Adipose tissue (tissue), 3 donors: ENCODE results near the gene SLC26A5. TPM values are rescaled to one million over a fixed set of nuclear protein-coding genes. Genes with fewer than 3 reads are reported as not detected.
"Not testable (repeated sequence)": the region's sequence is repeated elsewhere in the genome, so short reads cannot be mapped to it uniquely, and the experiment has no call there.

ENCODE experiments used
- H3K27ac ChIP-seq: one replicate; pipeline ENCODE4 v1.5.1; 2013; ENCODE audit warnings: low read depth, low read length
- WGBS, 3 donors: extraction: QIAGEN DNeasy Blood & Tissue Kit; methylation state at CpG; one replicate each; pipeline ENCODE4 v1.1.7; 2013; 5-methylcytosine and 5-hydroxymethylcytosine counted together
- polyA plus RNA-seq, 3 donors: library from polyadenylated mRNA; stranded (reverse); fragments of 200-250 nt; gene quantifications; one replicate each; pipeline ENCODE4 v1.2.3, GENCODE V29; 2013
- donor health status: healthy with polysubstance abuse.
- donor health status: Bipolar disorder and iron deficiency.
- donor health status: healthy.

SLC26A5 gene, protein sequence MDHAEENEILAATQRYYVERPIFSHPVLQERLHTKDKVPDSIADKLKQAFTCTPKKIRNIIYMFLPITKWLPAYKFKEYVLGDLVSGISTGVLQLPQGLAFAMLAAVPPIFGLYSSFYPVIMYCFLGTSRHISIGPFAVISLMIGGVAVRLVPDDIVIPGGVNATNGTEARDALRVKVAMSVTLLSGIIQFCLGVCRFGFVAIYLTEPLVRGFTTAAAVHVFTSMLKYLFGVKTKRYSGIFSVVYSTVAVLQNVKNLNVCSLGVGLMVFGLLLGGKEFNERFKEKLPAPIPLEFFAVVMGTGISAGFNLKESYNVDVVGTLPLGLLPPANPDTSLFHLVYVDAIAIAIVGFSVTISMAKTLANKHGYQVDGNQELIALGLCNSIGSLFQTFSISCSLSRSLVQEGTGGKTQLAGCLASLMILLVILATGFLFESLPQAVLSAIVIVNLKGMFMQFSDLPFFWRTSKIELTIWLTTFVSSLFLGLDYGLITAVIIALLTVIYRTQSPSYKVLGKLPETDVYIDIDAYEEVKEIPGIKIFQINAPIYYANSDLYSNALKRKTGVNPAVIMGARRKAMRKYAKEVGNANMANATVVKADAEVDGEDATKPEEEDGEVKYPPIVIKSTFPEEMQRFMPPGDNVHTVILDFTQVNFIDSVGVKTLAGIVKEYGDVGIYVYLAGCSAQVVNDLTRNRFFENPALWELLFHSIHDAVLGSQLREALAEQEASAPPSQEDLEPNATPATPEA
- polyA plus RNA-seq, result under 1 TPM in 2 of 3 donors, not detected in 1; 0.04 to 0.06 TPM

DNA sequence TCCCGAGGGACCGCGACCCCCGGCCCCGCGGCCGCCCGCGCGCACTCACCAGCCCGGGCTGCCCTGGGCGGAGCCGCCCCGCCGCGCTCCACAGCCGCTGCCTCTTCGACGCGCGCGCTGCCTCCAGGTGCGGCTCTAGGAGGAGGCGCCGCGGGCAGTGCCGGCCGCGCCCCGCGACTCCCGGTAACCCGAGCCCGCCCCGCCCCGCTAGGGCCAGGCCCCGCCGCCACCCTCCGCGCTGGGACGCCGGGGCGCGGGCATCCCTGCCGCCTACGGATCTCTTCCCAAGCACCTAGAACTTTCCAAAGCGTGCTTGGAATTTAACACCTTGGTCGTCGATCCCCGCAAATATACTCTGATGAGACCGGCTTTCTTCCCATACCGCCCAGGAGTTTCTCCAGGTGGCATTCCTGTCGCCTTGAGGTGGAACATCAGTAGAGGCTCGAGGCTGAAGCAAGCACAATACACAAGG is at the start of gene SLC26A5:
TSS of gene SLC26A5 (minus strand) at position 159 of the 472 bp plus-strand sequence. CDS start 24,693 bp downstream, outside the sequence.
- no peak within 1 kb of the TSS for H3K27ac ChIP-seq
- WGBS, 3 donors, result 3 to 5% (median 3%) methylated on average over 27 to 54 of the region's 54 CpGs

- no peak overlapping the region for H3K27ac ChIP-seq
- WGBS, 3 donors, result 57 to 88% (median 85%) methylated on average over 4 of the region's 4 CpGs
These were observed 41.4 kb upstream of the SLC26A5 start for GRCh38 chr7:103487419-103487818.

- H3K27ac ChIP-seq, result not testable (repeated sequence)
- WGBS, 3 donors, result 81 to 96% (median 95%) methylated on average over 3 of the region's 3 CpGs
These were observed 40.9 kb upstream of the SLC26A5 start for GRCh38 chr7:103486873-103487272.

DNA sequence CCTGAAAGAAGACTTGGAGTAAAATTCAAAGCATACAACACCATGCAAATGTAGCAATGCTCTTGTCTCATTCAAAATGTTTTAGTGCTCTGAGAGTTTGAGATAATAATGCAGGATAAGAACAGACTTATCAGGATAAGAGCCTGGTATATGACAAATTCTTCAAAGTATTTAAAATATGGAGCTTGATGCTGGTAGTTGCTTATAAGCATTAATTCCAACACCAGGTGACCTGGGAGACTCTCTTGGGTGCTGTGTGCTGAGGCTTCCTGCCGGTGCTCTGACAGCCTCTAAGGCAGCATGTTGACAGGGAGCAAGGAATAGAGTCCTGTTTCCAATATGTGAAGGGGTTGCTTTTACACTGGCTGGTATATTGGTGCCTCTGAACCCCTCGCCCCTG is 34.8 kb upstream of the SLC26A5 start:
- WGBS, 3 donors, result 64 to 75% (median 68%) methylated on average over 2 of the region's 2 CpGs
- no peak overlapping the region for H3K27ac ChIP-seq

DNA sequence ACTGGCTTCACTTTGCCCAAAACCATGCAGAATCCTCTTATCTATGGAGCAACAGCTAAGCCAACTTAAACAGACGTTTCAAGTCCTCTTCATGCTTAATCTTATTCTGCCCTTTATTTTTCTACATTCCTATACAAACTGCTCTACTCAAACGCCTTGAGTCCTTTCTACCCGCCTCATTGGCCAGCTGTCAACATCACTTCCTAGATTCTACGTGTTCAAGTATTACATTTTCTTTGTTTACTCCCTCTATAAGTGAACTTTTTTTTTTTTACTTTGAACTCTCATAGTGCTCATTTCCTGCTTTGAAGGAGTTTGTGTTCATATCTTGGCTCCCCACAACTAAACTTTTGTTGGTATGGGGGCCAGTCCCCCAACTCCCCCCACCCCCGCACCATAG is 28.9 kb upstream of the SLC26A5 start:
- WGBS, 3 donors, result 30 to 39% (median 30%) methylated on average over 5 of the region's 5 CpGs
- no peak overlapping the region for H3K27ac ChIP-seq

DNA sequence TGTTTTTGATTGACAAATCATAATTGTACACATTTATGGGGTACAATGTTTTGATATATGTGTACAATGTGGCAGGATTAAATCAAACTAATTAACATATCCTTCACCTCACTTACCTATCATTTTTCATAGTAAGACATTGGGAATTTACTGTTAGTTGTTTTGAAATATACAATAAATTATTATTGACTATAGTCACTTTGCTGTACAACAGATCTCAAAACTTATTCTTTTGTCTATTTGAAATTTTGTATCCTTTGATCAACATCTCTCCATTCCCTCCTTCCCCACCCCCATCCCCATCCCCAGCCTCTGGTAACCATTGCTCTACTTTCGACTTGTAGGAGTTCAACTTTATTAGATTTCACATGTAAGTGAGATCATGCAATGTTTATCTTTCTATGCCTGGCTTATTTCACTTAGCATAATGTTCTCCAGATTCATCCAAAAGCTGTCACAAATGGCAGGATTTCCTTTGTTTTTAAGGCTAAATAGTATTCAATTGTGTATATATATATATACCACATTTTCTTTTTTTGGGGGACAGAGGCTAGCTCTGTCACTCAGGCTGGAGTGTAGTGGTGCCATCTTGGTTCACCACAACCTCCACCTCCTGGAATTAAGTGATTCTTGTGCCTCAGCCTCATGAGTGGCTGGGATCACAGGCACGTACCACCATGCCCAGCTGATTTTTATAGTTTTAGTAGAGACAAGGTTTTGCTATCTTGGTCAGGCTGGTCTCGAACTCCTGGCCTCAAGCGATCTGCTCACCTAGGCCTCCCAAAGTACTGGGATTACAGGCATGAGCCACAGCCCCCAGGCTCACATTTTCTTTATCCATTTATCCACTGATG is 23.3 kb upstream of the SLC26A5 start:
- no peak overlapping the region for H3K27ac ChIP-seq
- 75 to 84% (median 84%) methylated on average over 4 of the region's 4 CpGs for WGBS, 3 donors

DNA sequence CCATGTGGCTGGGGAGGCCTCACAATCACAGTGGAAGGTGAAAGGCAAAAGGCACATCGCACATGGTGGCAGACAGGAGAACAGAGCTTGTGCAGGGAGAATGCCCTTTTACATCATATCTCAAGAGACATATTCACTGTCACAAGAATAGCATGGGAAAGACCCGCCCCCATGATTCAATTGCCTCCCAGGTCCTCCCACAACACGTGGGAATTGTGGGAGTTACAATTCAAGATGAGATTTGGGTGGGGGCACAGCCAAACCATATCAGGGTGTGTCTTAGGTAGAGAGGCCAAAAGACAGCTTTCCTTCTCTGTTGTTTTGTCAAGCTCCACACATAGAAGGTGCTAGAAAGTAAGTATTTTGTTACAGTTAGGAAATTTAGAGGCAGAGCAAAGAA is 20.8 kb upstream of the SLC26A5 start:
- 37 to 45% (median 45%) methylated on average over 3 of the region's 3 CpGs for WGBS, 3 donors
- H3K27ac ChIP-seq, result no peak overlapping the region

DNA sequence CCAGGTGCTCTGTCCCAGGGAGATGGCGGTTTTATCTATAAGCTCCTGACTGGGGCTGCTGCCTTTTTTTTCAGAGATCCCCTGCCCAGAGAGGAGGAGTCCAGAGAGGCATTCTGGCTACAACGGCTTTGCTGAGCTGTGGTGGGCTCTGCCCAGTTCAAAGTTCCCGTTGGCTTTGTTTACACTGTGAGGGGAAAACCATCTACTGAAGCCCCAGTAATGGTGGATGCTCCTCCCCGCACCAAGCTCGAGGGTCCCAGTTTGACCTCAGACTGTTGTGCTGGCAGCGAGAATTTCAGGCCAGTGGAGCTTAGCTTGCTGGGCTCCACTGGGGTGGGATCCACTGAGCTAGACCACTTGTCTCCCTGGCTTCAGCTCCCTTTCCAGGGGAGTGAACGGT is 16.4 kb upstream of the SLC26A5 start:
- no peak overlapping the region for H3K27ac ChIP-seq
- 70 to 81% (median 78%) methylated on average over 7 of the region's 7 CpGs for WGBS, 3 donors

DNA sequence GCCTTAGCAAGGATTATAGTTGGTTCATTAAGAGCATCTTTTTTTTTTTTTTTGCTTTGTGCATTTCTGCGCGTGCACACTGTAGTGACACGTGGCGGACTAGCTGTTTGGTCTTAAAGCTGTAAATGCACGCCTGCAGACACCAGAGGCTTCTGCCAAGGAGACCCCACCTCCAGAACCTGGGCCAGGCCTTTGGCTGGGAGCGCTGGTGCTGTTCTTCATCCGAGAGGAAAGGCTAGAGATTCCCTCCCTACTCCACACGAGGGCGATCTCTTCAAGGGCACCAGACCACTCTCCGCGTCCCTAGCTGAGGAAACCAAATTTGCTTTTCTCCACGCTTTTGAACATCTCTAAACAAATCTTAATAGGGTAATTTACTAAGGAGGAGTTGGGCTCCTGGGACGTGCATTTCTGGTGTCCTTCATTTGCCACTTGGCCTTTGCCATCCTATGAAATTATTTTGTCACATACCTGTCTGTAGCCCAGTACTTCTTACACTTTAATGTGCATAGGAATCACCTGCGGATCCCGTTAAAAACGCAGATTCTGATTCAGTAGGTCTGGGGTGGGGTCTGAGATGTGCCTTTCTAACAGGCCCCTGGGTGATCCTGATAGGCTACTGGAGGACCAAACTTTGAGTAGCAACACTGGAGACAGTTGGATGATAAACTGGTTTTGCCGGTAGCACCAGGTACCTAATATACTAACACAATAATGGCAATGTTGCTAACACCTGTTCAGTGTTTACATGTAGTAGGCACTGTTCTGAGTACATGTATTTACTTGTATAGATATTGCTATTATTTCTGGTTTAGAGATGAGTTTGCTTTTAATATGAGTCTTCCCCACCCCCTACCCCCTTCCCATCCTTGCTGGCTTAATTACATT is 1.3 kb upstream of the SLC26A5 start:
- H3K27ac ChIP-seq, result no peak overlapping the region
- WGBS, 3 donors, result 9 to 17% (median 14%) methylated on average over 17 of the region's 17 CpGs

DNA sequence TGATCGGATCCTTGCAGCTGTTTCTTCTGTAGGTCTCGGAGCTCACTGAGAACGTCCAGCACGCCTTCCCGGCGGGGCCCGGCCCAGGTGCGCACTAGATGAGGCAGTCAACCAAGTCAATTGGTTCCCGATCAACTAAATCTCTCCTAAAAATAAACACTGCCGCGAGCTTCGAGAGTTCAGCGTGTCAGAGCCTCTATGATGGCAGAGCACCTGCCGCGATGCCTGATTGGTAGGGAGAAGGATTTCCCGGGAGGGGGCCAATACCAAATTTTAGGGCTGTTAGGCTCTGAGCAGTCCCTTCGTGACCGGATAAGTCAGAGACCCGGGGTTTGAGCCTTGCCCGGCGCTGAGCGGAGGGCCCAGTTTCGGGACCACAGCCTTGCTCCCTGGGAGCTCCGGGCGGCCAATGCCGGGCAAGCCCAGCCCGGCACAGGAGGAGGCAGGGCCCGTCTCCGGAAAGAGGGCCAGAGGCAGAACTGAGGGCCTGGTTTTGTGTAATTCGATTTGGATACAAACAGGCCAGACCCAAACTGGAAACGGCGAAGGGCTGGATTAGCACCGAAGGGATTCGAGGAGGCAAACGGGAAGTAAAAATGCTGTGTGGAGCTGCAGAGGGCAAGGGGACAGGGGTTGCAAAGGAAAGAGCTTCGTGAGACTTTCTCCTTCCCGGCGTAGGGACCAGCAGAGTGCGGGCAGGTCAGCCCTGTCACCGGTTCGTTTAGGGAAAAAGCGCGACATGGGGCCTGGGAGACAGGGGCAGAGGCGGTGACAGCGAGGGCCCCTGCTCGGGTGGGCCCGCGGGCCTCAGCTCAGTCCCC is 569 bp downstream of the SLC26A5 start:
- no peak overlapping the region for H3K27ac ChIP-seq
- WGBS, 3 donors, result 5 to 9% (median 6%) methylated on average over 39 to 48 of the region's 48 CpGs

GRCh38 chr7:103439661-103440060 is 6.3 kb downstream of the SLC26A5 start:
- 91 to 96% (median 91%) methylated on average over 8 of the region's 8 CpGs for WGBS, 3 donors
- no peak overlapping the region for H3K27ac ChIP-seq

DNA sequence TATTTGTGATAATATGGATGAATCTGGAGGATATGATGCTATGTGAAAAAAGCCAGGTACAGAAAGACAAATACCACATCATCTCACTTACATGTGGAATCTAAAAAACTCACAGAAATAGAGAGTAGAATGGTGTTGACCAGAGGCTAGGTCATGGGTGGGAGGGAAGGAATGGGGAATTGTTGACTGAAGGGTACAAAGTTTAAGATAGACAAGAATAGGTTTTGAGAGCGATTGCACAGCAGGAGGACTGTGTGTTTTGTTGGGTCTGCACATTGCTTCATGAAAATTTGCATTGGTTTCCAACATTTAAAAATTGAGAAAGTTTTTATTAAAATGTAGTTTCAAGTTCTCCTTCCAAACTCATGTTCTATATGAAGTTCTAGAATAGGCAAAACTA is 8.4 kb downstream of the SLC26A5 start:
- H3K27ac ChIP-seq, result no peak overlapping the region
- WGBS, 3 donors, result 48 to 94% (median 76%) methylated on average over 1 of the region's 1 CpG

DNA sequence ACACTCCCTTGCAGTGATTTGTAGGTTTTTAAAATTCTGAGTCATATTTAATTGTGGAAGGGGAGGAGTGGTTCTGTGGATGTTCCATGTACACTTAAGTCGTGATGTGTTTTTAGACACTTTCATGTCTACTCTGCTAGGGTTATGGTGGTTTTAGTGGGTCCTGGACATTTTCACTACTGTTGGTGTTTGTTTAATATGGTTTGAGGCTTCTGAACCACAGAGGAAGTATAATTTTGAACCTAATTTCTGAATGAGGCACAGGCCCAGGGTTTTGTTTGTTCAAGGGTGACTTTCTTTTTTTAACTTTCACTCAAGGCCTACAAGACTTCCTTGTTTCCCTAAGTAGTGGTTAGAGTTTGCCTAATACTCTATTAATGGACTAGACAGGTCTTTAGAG is 13.3 kb downstream of the SLC26A5 start:
- no peak overlapping the region for H3K27ac ChIP-seq
- WGBS, 3 donors, result 22 to 71% (median 51%) methylated on average over 1 of the region's 1 CpG

GRCh38 chr7:103425177-103425576 is 20.8 kb downstream of the SLC26A5 start:
- WGBS, 3 donors, result 55 to 67% (median 63%) methylated on average over 1 of the region's 1 CpG

DNA sequence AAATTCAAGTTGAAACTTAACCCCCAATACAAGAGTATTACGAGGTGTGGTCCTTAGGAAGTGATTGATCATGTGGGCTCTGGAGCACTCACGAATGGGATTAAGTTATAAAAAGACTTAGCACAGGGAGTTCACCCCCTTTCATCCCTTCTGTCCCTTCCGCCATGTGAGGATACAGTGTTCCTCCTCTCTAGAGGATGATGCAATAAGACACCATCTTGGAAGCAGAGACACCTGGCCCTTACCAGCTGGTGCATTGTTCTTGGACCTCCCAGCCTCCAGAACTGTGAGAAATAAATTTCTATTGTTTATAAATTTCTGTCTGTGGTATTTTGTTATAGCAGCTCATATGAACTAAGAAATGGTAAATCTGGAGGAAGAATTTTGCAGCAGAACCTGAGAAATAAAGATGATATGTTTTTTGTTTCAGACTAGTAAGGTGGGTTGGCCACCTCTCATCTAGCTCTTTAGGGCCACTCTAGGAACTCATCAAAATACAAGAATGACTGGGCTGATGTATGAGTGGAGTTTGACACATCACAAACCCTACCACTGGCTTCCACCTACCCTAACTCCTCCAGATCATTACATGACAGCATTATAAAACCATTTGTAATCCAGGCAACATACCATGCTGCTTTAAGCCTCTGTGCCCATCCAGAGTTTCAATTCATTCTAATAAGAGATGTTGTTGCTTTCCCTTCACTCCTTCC is 22.4 kb downstream of the SLC26A5 start:
- H3K27ac ChIP-seq, result no peak overlapping the region
- WGBS, 3 donors, result 84 to 89% (median 85%) methylated on average over 3 of the region's 3 CpGs

More at GRCh38 chr7:103425177-103425576, 20.8 kb downstream of the SLC26A5 start:
- no peak overlapping the region for H3K27ac ChIP-seq

DNA sequence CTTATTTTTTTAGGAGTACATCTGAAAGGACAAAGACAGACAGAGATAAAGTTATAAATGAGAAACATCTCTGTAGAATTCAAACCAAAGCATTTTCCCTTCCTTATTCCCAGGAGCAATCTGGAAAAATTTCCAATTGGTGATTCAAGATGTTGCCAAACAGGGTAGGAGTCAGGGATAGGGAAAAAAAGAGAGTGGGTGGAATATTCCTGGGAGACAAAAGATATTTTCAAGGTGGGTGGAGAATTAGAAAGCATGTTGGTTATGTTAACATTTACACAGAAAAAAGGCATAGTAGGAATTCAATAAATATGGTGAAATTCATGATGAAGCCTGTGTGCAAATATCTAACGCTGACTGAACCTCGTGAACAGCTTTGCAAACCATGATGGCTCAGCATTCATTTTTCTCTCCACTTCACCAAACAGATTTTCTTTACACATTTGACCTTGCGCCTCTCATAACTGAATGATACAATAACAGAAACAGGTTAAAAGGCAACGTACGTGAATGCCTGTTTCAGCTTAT is 25.1 kb downstream of the SLC26A5 start:
- WGBS, 3 donors, result 81 to 85% (median 83%) methylated on average over 5 of the region's 5 CpGs
- H3K27ac ChIP-seq, result no peak overlapping the region
